Stimulated activated CD8-positive, alpha-beta memory T cell treated with anti-CD3 and anti-CD28 coated beads, Interleukin-15, amount 100 ng/mL, for 24 hours (primary cell): ENCODE measurements around the gene OR6F1.
"Not testable (repeated sequence)": the region's sequence is repeated elsewhere in the genome, so short reads cannot be mapped to it uniquely, and the experiment has no call there.

Source experiments
- DNase-seq: peaks from one replicate; pipeline ENCODE4 v3.0.0-alpha.2; 2020; ENCODE audit warnings: low read depth

Gene OR6F1

DNA sequence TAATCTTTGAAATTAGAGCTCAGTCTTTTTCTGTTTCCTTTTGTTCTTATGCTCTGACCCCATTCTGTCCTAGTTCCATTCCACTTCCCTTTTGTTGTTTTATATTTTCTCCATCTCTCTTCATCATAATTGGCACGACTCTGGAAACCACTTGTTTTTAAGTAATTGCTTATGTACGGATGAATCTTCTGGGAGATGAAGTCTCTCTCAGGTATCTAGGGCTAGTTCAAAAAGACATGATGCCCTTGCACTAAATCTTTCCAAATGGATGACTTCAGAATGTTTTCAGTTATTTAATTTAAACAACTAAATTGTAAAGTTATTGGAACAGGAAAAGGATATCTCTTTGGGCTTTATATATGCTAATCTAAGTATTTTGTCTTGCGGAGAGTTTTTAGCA, at the start of gene OR6F1:
Gene OR6F1, minus strand, starts transcription at position 101 of the 400 bp plus-strand sequence. CDS start 3,891 bp downstream, outside the sequence.
- no peak for DNase-seq

DNA sequence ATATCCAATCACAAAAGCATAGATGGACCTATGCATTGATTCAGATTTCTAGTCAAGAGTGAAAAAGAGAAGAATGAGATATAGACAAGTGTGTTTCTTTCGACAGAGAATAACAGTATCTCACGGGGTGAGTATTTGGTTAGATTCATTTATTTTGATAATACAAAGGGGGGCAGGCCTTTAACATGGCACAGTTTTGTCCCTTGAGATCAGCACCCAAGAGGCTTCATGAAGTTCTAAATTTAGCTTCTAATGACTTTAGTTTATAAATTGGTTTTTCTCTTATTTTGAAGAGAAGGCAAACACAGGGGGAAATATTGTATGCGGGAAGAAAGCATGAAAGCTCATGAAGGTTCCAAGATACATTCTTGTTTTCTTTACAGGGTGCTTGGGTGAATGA, 44.0 kb upstream of the OR6F1 start, which contains the start of gene OR1C1:
Gene OR1C1, minus strand, starts transcription at position 101 of the 400 bp plus-strand sequence. CDS start 2,150 bp downstream, outside the sequence.
- DNase-seq: no peak

DNA sequence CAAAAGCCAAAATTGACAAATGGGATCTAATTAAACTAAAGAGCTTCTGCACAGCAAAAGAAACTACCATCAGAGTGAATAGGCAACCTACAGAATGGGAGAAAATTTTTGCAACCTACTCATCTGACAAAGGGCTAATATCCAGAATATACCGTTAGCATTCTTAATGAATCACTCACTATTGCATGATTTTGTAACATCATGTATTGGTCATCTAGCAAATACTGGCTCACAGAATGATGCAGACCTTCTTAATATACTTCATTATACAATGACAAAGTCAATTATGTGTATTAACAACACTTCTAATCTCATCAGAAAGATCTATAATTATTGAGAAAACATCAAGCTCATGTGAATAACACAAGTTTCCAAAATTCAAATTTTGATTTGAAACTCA, 37.9 kb upstream of the OR6F1 start:
- DNase-seq: not testable (repeated sequence)

GRCh38 chr1:247749870-247750269, 33.4 kb upstream of the OR6F1 start:
- no peak for DNase-seq

DNA sequence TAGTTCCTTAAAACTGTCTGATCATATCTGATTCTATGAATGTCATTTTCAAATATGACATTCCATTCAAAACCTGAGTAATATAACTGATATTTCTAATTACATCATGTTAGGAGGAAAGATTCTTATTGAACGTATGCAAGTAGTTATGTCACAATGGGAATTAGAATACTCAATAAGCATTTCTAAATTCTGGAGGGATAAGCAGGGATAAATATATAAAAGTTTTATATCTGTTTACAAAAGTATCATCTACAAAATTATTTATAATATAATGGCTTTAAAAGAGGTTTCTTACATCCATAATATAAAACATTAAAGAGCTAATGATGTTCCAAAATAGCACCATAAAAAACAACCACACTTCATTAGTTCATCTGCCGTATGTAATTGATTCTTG, 31.6 kb upstream of the OR6F1 start, which contains the start of gene OR14A2:
Gene OR14A2, minus strand, starts transcription at position 101 of the 400 bp plus-strand sequence.
- DNase-seq: no peak

DNA sequence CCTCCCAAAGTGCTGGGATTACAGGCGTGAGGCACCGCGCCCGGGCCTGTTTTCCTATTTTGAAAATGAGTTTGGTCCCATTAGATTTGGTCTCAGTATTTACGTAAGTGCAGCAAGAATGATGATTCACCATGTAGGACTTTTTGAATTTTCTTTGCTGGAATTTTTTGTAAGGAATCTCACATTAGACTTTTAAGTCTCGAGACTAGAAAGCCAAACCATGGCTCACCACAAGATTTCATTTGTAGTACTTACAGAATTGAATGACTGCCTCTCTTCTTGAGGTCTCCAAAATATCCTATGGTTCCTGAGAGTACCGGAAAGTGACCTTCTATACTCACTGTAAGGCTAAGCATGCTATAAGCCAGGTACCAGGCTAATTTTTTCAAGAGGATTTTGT, 31.2 kb upstream of the OR6F1 start:
- DNase-seq: no peak

DNA sequence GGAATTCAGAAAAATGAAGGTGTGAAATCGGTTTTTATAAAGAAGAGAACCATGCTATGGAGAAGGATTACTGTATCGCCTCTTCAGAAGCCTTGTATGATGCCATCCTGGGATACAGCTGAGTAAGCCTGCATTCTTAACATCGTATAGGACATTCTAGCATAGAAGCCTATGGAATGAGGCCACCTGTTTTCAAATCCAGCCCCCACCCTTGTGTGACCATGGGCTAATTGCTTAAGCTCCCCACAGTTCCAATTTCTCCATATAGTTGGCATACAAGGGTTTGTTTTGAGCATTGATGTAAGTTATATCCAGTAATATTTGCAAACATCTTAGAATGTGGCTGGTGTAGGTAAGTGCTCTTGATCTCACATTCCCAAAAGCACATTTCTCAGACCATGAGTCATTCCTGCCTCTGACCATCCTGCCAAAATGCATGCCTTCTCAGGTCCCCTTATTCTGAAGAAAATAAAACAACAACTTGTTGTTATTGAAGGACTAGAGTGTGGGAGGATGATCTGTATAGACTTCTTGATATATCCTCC, 30.0 kb upstream of the OR6F1 start:
- no peak for DNase-seq

GRCh38 chr1:247742215-247742760, 25.8 kb upstream of the OR6F1 start:
- not testable (repeated sequence) for DNase-seq

- DNase-seq: no peak
Observed at GRCh38 chr1:247741756-247742155, 25.3 kb upstream of the OR6F1 start.

DNA sequence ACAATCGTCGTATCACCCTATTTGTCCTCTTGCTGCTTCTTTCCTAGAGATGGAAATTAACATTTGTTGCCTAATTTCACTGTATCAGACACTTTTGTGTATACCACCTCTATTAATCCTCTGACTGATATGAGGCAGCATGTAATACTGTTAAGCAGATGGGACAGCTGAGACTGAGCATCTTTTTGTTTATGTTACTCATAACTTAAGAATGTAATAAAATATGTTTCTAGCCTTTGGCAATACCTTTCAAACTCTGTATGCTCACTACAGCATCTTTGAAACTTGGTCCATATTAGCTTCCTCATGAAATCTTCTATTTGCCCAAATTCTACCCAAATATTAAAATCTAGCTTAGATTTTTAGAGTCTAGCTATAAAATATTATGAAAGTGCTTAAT, 24.3 kb upstream of the OR6F1 start:
- no peak for DNase-seq

DNA sequence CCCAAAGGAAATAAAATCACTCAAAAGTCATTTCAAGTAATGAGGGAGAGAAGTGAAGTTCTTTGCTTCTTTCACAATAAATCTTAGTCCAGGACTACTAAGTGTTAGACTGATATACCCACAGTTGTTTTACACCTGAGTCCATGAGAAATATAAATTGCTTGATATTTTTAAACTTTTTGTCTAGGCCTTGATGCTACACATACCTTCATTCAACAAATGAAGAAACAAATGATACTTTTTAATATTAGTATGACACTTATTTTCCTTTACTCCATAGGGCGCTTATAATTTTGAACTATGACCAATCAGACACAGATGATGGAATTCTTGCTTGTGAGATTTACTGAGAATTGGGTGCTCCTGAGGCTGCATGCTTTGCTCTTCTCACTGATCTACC, 21.9 kb upstream of the OR6F1 start, which contains the start of gene OR14K1:
Gene OR14K1, plus strand, starts transcription at position 301 of the 400 bp plus-strand sequence. Its CDS starts 0 bp downstream, at position 301.
- DNase-seq: no peak

- no peak for DNase-seq
Observed at GRCh38 chr1:247721222-247721621, 4.8 kb upstream of the OR6F1 start.

DNA sequence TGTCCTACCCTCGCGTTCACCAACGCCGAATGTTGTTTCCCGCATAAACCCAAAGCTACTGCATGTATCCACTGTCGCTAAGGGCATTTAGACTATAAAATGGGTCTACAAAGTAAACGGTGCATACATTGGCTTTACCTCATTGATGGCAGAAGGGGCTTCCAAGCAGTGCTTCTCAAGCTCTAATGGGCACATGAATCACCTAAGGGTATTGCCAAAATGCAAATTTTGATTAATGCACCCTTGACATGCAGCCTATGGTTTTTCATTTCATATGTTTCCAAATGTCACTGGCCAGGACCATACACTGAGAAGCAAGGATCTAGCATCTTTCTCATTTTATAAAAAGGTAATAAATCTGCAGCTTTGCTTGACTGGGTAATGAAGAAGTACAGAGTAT, 2.7 kb downstream of the OR6F1 start:
- no peak for DNase-seq

GRCh38 chr1:247710681-247711080, 5.8 kb downstream of the OR6F1 start:
- not testable (repeated sequence) for DNase-seq

DNA sequence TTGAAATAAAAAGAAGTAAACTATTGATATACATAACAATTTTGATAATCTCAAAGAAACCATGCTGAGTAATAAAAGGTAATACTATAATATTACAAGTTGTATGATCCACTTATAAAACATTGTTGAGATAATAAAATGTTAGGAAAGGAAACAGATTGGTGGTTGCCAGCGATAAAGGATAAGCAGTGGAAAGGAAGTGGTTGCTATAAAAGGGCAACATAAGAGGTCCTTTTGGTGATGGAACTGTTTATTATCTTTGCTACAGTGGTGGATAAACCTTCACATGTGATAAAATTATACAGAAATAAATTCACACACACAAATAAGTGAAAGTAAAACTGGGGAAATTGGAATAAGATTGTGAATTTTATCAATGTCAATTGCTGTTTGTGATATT, 15.1 kb downstream of the OR6F1 start:
- no peak for DNase-seq

GRCh38 chr1:247681288-247681897, 35.1 kb downstream of the OR6F1 start:
- no peak for DNase-seq

DNA sequence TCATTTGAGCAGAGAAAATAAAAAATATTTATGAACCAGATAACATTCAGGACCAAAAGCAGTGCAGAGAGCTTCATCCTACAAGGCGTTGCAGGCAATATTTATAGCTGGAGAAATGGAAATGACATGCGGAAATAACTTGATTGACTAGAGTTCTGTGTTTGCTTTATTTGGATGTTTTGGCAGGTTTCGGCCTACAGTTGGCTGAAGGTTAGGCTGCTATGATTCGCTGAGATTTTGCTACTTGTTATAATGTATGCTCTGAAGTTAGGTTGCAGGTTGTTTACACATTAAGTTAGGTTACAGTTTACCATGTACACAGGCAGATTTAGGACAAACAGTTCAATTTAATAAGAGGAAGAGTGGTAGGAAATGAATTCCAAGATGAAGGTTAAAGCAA, 36.3 kb downstream of the OR6F1 start:
- no peak for DNase-seq

GRCh38 chr1:247679639-247680038, 36.8 kb downstream of the OR6F1 start, which contains the start of gene OR13G1:
Gene OR13G1, minus strand, starts transcription at chr1:247679739. Its CDS starts 6,698 bp downstream, at chr1:247673041.
- no peak for DNase-seq

DNA sequence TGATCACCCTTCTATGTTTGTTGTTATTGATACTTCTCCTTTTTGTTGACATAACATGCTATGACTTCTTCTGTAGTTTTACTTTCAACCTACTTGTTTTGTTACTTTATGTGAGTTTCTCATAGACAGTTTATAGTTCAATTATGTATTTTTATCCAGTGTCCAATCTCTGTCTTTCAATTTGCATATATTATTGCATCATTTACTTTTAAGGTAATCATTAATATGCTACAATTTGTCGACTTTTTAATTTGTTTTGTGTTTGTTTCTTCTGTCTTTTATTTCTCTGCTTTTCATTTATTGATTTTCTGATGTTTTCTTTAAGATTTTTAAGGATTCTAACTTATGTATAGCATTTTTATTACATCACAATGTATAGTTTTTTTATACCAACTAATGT, 47.2 kb downstream of the OR6F1 start:
- DNase-seq: no peak
